ENCODE data around the gene LRMDA.

Gene LRMDA

GRCh38 chr10:75405598-75406461, 25.6 kb upstream of the LRMDA start:
- in situ Hi-C loops (cut with HindIII; ENCODE audit: low sequenced_read_pairs) = no loop called here
- TF ChIP-seq CTCF (IDR thresholded peaks at IDR 0.05; ENCODE audit: low read depth, low read length) = no peak
- no peak overlapping the region for H3K4me3 ChIP-seq (ENCODE audit: low read depth, low read length)
- peak; percentile 11 for DNase-seq (ENCODE audit: low read depth, low spot score)

GRCh38 chr10:75406462-75407223, 24.8 kb upstream of the LRMDA start:
- no peak overlapping the region for H3K4me3 ChIP-seq (ENCODE audit: low read depth, low read length)
- in situ Hi-C loops (cut with HindIII; ENCODE audit: low sequenced_read_pairs) = no loop called here
- peak; percentile 20 for DNase-seq (ENCODE audit: low read depth, low spot score)
- TF ChIP-seq CTCF (IDR thresholded peaks at IDR 0.05; ENCODE audit: low read depth, low read length) = no peak

- in situ Hi-C loops (cut with HindIII; ENCODE audit: low sequenced_read_pairs) = no loop called here
- peak overlapping the region; percentile 1 for H3K4me3 ChIP-seq (ENCODE audit: low read depth, low read length)
- TF ChIP-seq CTCF (IDR thresholded peaks at IDR 0.05; ENCODE audit: low read depth, low read length) = no peak
- DNase-seq (ENCODE audit: low read depth, low spot score) = peak; percentile 18
Observed at GRCh38 chr10:75407224-75407712, 24.2 kb upstream of the LRMDA start.

- H3K4me3 ChIP-seq (ENCODE audit: low read depth, low read length) = peak overlapping the region; percentile 64
- DNase-seq (ENCODE audit: low read depth, low spot score) = peak; percentile 49
- no peak for TF ChIP-seq CTCF (IDR thresholded peaks at IDR 0.05; ENCODE audit: low read depth, low read length)
- in situ Hi-C loops (cut with HindIII; ENCODE audit: low sequenced_read_pairs) = no loop called here
Observed at GRCh38 chr10:75407713-75408508, 23.5 kb upstream of the LRMDA start.

GRCh38 chr10:75408509-75408875, 22.9 kb upstream of the LRMDA start:
- H3K4me3 ChIP-seq (ENCODE audit: low read depth, low read length) = peak overlapping the region; percentile 64
- in situ Hi-C loops (cut with HindIII; ENCODE audit: low sequenced_read_pairs) = no loop called here
- no peak for TF ChIP-seq CTCF (IDR thresholded peaks at IDR 0.05; ENCODE audit: low read depth, low read length)
- DNase-seq (ENCODE audit: low read depth, low spot score) = no peak

Measured in astrocyte of the spinal cord (primary cell).